Left lobe of liver (tissue), 2 donors: ENCODE data around the gene DHDH. TPM values are rescaled to one million over a fixed set of nuclear protein-coding genes. Genes with fewer than 3 reads are reported as not detected.
A peak's percentile ranks its signal among the peaks of the same experiment; 100 is the strongest.

Experiments
- ATAC-seq: fragments of 200-7000 bp; cut with Tn5 transposase; one replicate; pipeline ENCODE4 v1.9.1; 2020; ENCODE audit warnings: mild to moderate bottlenecking, moderate library complexity
- DNase-seq: peaks from one replicate; pipeline ENCODE4 v3.0.0-alpha.2; 2020; ENCODE audit warnings: low spot score
- total RNA-seq: library from RNA; stranded (reverse); gene quantifications from one replicate; pipeline ENCODE4 v1.2.1, GENCODE V29; 2021
- donor health status: DM: no; HTN: no; CAD: no; lungs with moderate emphysema.
- donor health status: DM: no; HTN: yes; CAD: no.

The DHDH gene
- total RNA-seq, 1 donor from 2014 or later, result 0.23 TPM

GRCh38 chr19:48965040-48965805 is 31.7 kb downstream of the DHDH start, which contains the start of gene FTL:
Gene FTL (plus strand): TSS chr19:48965309. CDS start chr19:48965508, 199 bp downstream.
- DNase-seq (peak; percentile 99), ATAC-seq (peak; percentile 61)

GRCh38 chr19:48965806-48966540 is 32.5 kb downstream of the DHDH start:
- ATAC-seq (peak; percentile 2), DNase-seq (peak; percentile 76)

GRCh38 chr19:48966541-48967345 is 33.2 kb downstream of the DHDH start:
- DNase-seq (no peak), ATAC-seq (no peak)

GRCh38 chr19:48967346-48968178 is 34.1 kb downstream of the DHDH start:
- ATAC-seq, result peak; percentile 19
- DNase-seq, result peak; percentile 75

- ATAC-seq (peak; percentile 1), DNase-seq (peak; percentile 59)
Observed at GRCh38 chr19:48968179-48968661, 34.7 kb downstream of the DHDH start.

GRCh38 chr19:48968813-48969218 is 35.3 kb downstream of the DHDH start:
- ATAC-seq (peak; percentile 23), DNase-seq (peak; percentile 78)

- DNase-seq, result peak; percentile 53
Observed at GRCh38 chr19:48969276-48970138, 36.0 kb downstream of the DHDH start.

GRCh38 chr19:48970139-48970766 is 36.8 kb downstream of the DHDH start:
- DNase-seq, result no peak

More at GRCh38 chr19:48969276-48970138, 36.0 kb downstream of the DHDH start:
- ATAC-seq, result no peak

GRCh38 chr19:48970923-48971395 is 37.5 kb downstream of the DHDH start:
- ATAC-seq (peak; percentile 38), DNase-seq (peak; percentile 72)

More at GRCh38 chr19:48970139-48970766, 36.8 kb downstream of the DHDH start:
- ATAC-seq, result no peak

GRCh38 chr19:48975947-48976847 is 42.7 kb downstream of the DHDH start:
- peak; percentile 54 for ATAC-seq

GRCh38 chr19:48977061-48977460 is 43.6 kb downstream of the DHDH start:
- ATAC-seq, result no peak

More at GRCh38 chr19:48975947-48976847, 42.7 kb downstream of the DHDH start:
- DNase-seq, result no peak

GRCh38 chr19:48982280-48982679 is 48.8 kb downstream of the DHDH start:
- ATAC-seq, result no peak
- DNase-seq, result no peak

More at GRCh38 chr19:48977061-48977460, 43.6 kb downstream of the DHDH start:
- no peak for DNase-seq

- DNase-seq, result no peak
- ATAC-seq, result no peak
Observed at GRCh38 chr19:48985711-48986110, 52.2 kb downstream of the DHDH start.

- ATAC-seq (no peak), DNase-seq (no peak)
Observed at GRCh38 chr19:48986211-48986610, 52.7 kb downstream of the DHDH start.

GRCh38 chr19:48987323-48987722 is 53.8 kb downstream of the DHDH start:
- no peak for DNase-seq
- ATAC-seq, result no peak

GRCh38 chr19:48988286-48988685 is 54.8 kb downstream of the DHDH start:
- DNase-seq (no peak), ATAC-seq (no peak)

- DNase-seq (no peak), ATAC-seq (no peak)
Observed at GRCh38 chr19:48988860-48989259, 55.4 kb downstream of the DHDH start.
